Smooth muscle cell (in vitro differentiated cells): Measurements from ENCODE around the gene PLAAT1. TPM values are rescaled to one million over a fixed set of nuclear protein-coding genes. Genes with fewer than 3 reads are reported as not detected.

ENCODE experiments used
- DNase-seq: peaks from one replicate; lab custom pipeline; 2025; ENCODE audit not compliant: unreplicated experiment; lab: John Stamatoyannopoulos, UW
- H2AFZ ChIP-seq: fragments of 200-600 bp; sonication (generic); 2 replicates; pipeline ENCODE4 v1.6.0; 2016; ENCODE audit warnings: antibody characterized with exemption, low read depth, mild to moderate bottlenecking
- H3F3A ChIP-seq: fragments of 200-600 bp; sonication (generic); 2 replicates; pipeline ENCODE4 v1.6.0; 2017; ENCODE audit warnings: antibody characterized with exemption, low read depth
- H3K27ac ChIP-seq: fragments of 200-600 bp; sonication (generic); 2 replicates; pipeline ENCODE4 v1.5.1; 2016; ENCODE audit warnings: low read depth, mild to moderate bottlenecking
- H3K27me3 ChIP-seq: fragments of 200-600 bp; sonication (generic); 2 replicates; pipeline ENCODE4 v1.6.1; 2016; ENCODE audit warnings: low read depth, mild to moderate bottlenecking
- H3K36me3 ChIP-seq: fragments of 200-600 bp; sonication (generic); 2 replicates; pipeline ENCODE4 v1.5.1; 2016; ENCODE audit warnings: low read depth
- H3K4me1 ChIP-seq: fragments of 200-600 bp; sonication (generic); 2 replicates; pipeline ENCODE4 v1.5.1; 2016; ENCODE audit warnings: low read depth
- H3K4me2 ChIP-seq: fragments of 200-600 bp; sonication (generic); 2 replicates; pipeline ENCODE4 v1.6.0; 2016; ENCODE audit warnings: mild to moderate bottlenecking
- H3K4me3 ChIP-seq: fragments of 200-600 bp; sonication (generic); 2 replicates; pipeline ENCODE4 v1.5.1; 2016; ENCODE audit warnings: mild to moderate bottlenecking
- H3K79me2 ChIP-seq: fragments of 200-600 bp; sonication (generic); 2 replicates; pipeline ENCODE4 v1.6.0; 2016; ENCODE audit warnings: low read depth, mild to moderate bottlenecking
- H3K9ac ChIP-seq: fragments of 200-600 bp; sonication (generic); 2 replicates; pipeline ENCODE4 v1.6.0; 2016; ENCODE audit warnings: low read depth
- H3K9me3 ChIP-seq: fragments of 200-600 bp; sonication (generic); replicated peaks from 2 replicates; pipeline ENCODE4 v1.5.1; 2016; ENCODE audit warnings: low read depth
- H4K20me1 ChIP-seq: fragments of 200-600 bp; sonication (generic); 2 replicates; pipeline ENCODE4 v1.6.0; 2016; ENCODE audit warnings: low read depth
- WGBS: methylation state at CpG from one replicate; pipeline ENCODE4 v1.1.7; 2016; ENCODE audit warnings: low lambda C conversion rate; 5-methylcytosine and 5-hydroxymethylcytosine counted together
- polyA plus RNA-seq: library from polyadenylated mRNA; unstranded; fragments of >200 nt; fragmentation: Nextera tagmentation; extraction: Ambion mirVana; gene quantifications from 2 replicates; pipeline ENCODE4 v1.2.1, GENCODE V29; 2016
- total RNA-seq: library from RNA; depleted of rRNA; stranded (reverse); fragments of >200 nt; gene quantifications from 2 replicates; pipeline ENCODE4 v1.2.3, GENCODE V29; 2014
- TF ChIP-seq, protein P1 (sequence below): fragments of 200-600 bp; sonication (generic); IDR thresholded peaks from 2 replicates; pipeline ENCODE4 v1.5.1; 2017; ENCODE audit warnings: borderline replicate concordance, mild to moderate bottlenecking, antibody characterized with exemption; ENCODE audit not compliant: insufficient read depth, poor library complexity, severe bottlenecking

PLAAT1 gene
- total and polyA plus RNA-seq, 2 experiments from 2014 or later: 2.1 to 3.3 TPM

DNA sequence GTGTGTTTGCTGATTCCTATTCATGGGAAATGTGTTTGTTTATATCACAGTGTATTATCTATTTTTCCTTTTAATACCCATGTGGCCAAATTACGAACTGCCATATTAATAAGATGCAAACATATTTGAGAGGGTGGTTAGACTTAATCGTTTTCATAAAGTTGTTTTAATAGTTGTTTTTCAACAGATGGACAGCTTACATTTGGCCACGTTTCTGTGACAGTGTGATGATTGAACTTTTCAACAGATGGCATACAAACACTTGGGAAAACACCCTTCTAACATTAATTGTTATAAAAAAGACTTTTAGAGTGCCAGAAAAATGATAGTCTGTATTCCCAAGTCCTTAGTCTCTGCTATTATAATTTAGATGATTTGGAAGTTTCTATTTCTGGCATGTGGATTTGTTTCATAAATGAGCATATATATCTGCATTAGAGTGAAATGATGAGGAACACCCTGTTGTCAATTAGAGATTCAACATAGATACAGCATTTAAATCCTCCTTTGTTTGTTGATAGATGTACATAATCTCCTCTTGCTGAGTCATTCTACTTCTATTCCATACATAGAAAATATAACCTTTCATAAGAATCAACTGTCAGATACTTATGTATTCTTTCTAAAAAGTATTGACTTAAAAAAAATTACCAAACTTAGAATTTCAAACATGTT lies 13.1 kb downstream of the PLAAT1 start:
- H3K27me3 ChIP-seq: no peaks in the 10 kb centered on the region
- peaks cover 6% of the 10 kb centered on the region for H3K9me3 ChIP-seq
- H3K27ac ChIP-seq: no peak overlapping the region
- no peaks in the 10 kb centered on the region for H4K20me1 ChIP-seq
- no peaks in the 10 kb centered on the region for H3K79me2 ChIP-seq
- H3K4me1 ChIP-seq: no peaks in the 10 kb centered on the region
- TF ChIP-seq, protein P1, sequence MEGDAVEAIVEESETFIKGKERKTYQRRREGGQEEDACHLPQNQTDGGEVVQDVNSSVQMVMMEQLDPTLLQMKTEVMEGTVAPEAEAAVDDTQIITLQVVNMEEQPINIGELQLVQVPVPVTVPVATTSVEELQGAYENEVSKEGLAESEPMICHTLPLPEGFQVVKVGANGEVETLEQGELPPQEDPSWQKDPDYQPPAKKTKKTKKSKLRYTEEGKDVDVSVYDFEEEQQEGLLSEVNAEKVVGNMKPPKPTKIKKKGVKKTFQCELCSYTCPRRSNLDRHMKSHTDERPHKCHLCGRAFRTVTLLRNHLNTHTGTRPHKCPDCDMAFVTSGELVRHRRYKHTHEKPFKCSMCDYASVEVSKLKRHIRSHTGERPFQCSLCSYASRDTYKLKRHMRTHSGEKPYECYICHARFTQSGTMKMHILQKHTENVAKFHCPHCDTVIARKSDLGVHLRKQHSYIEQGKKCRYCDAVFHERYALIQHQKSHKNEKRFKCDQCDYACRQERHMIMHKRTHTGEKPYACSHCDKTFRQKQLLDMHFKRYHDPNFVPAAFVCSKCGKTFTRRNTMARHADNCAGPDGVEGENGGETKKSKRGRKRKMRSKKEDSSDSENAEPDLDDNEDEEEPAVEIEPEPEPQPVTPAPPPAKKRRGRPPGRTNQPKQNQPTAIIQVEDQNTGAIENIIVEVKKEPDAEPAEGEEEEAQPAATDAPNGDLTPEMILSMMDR: no peak
- WGBS: 73% methylated on average over 3 of the region's 3 CpGs
- no peak overlapping the region for H3K4me2 ChIP-seq
- no peaks in the 10 kb centered on the region for H3K36me3 ChIP-seq
- H3K4me3 ChIP-seq: no peak overlapping the region
- H2AFZ ChIP-seq: no peak overlapping the region
- peaks cover under 1% of the 10 kb centered on the region for H3F3A ChIP-seq
- no peak overlapping the region for H3K9ac ChIP-seq
- DNase-seq: no peak

GRCh38 chr3:193261970-193262369 lies 20.9 kb downstream of the PLAAT1 start:
- no peak overlapping the region for H3K27ac ChIP-seq
- H4K20me1 ChIP-seq: no peaks in the 10 kb centered on the region
- no peak overlapping the region for H2AFZ ChIP-seq
- H3K79me2 ChIP-seq: no peaks in the 10 kb centered on the region
- no peaks in the 10 kb centered on the region for H3F3A ChIP-seq
- H3K9ac ChIP-seq: no peak overlapping the region
- no peaks in the 10 kb centered on the region for H3K27me3 ChIP-seq
- TF ChIP-seq, protein P1: no peak
- H3K4me1 ChIP-seq: no peaks in the 10 kb centered on the region
- H3K9me3 ChIP-seq: no peaks in the 10 kb centered on the region
- H3K4me2 ChIP-seq: no peak overlapping the region
- H3K36me3 ChIP-seq: no peaks in the 10 kb centered on the region
- DNase-seq: no peak
- WGBS: 85% methylated on average over 1 of the region's 1 CpG
- H3K4me3 ChIP-seq: no peak overlapping the region

GRCh38 chr3:193262707-193263106 lies 21.7 kb downstream of the PLAAT1 start:
- H3K79me2 ChIP-seq: no peaks in the 10 kb centered on the region
- no peak overlapping the region for H2AFZ ChIP-seq
- WGBS: 94% methylated on average over 5 of the region's 5 CpGs
- no peaks in the 10 kb centered on the region for H3K36me3 ChIP-seq
- H3K4me1 ChIP-seq: no peaks in the 10 kb centered on the region
- no peak overlapping the region for H3K4me2 ChIP-seq
- DNase-seq: no peak
- H3K4me3 ChIP-seq: no peak overlapping the region
- TF ChIP-seq, protein P1: no peak
- no peaks in the 10 kb centered on the region for H3K9me3 ChIP-seq
- no peak overlapping the region for H3K27ac ChIP-seq
- no peak overlapping the region for H3K9ac ChIP-seq
- no peaks in the 10 kb centered on the region for H3F3A ChIP-seq
- no peaks in the 10 kb centered on the region for H4K20me1 ChIP-seq
- H3K27me3 ChIP-seq: no peaks in the 10 kb centered on the region
